GM19025 (cell line): ENCODE results near the gene CD9.
"Not testable (repeated sequence)": the region's sequence is repeated elsewhere in the genome, so short reads cannot be mapped to it uniquely, and the experiment has no call there.

Experiments
- ATAC-seq: cut with Tn5 transposase; IDR thresholded peaks from one replicate; pipeline ENCODE4 v1.9.1; 2021; ENCODE audit warnings: mild to moderate bottlenecking, low read depth, moderate library complexity; ENCODE audit not compliant: unreplicated experiment

The CD9 gene

DNA sequence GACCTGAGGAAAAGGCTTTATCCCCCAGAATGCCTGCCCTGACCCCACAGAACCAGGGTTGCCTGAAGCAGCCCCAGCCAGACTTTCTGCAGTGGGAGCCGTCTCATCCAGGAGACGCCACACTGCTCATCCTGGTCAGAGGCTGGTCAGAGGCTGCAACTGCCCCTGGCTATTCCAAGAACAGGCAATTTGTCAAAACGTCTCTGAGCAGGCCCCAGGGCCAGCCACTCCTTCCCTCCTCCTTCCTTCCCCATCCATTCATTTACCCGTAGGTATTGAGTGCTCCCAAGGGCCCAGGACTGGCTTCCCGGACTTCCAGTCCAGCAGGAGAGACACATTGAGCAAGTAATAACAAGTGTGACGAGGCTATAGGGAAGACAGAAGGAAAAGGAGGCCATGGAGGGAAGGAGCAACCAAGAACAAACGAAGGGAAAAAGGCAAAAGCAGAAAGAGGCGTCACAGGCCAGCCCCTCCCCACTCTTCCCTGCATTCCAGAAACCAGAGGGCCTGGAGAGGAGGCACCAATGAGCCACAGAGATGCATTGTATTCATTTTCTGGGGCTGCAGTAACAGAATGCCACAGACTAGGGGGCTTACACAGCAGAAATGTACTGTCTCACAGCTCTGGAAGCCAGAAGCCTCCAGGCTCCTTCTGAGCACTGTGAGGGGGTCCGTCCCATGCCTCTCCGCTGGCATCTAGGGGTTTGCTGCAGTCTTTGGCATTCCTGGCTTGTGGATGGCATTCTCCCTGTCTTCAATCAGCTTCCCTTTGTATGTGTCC is 21.0 kb upstream of the CD9 start:
- no peak for ATAC-seq

GRCh38 chr12:6180268-6181051 is 19.7 kb upstream of the CD9 start:
- no peak for ATAC-seq

GRCh38 chr12:6181166-6181565 is 19.0 kb upstream of the CD9 start:
- ATAC-seq = no peak

DNA sequence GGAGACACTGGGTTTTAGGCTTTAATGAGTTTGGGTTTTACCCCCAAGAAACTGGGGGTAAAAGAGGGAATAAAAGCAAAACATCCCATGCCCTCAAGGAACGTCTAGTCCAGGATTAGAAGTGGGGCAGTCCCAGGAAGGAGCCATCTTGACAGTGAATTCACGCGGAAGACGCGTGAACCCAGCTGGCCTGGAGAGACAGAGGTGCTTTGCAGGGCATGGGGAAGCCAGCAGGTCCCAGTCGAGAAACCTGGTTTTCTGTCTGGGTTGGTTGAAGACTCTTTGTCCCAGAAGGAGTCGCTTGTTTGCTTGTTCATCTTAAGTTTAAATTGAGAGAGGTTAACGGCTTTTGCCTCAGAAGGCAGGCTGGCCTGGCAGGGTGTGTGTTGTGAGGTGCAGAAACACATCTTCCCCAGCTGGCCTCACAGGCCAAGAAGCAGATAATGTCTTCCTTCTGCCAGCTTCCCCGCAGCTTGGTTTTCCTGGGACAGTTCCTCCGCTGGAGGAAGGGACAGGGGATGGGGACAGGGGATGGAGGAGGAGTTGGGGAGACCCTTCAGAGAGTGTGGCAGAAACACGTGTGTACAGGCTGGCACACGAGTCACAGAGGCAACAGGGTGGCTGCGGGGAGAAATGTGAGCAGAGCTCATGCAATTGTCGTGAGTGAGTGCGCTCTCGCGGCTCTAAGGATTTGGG is 18.5 kb upstream of the CD9 start:
- ATAC-seq = no peak

DNA sequence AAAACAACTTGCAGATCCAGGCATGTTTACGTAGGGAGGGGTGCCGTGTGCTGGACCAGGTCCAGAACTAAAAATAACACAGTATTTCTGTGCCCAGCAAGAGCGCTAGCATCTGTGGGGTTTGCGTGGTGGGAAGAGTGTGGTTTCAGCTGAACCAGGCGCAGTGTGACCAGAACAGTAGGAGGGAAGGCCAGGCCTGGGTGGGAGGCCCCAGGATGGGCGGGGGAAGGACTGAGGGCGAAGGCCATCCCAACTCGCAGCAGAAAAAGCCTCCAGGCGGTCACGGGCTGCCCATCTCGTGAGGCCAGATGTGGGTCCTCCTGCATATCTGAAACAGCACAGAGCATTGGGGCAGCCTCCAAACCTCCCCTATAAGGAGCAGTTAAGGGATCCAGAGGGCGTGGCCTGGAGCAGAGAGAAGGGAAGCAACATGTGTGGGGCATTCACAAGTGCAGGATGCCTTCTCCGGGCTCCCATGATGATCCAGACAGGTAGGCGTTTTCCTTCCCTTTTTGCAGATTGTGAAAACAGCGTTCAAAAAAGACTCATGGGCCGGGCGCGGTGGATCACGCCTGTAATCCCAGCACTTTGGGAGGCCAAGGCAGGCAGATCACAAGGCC is 17.8 kb upstream of the CD9 start:
- ATAC-seq = no peak

- ATAC-seq = no peak
These were observed 16.3 kb upstream of the CD9 start for GRCh38 chr12:6183689-6184428.

DNA sequence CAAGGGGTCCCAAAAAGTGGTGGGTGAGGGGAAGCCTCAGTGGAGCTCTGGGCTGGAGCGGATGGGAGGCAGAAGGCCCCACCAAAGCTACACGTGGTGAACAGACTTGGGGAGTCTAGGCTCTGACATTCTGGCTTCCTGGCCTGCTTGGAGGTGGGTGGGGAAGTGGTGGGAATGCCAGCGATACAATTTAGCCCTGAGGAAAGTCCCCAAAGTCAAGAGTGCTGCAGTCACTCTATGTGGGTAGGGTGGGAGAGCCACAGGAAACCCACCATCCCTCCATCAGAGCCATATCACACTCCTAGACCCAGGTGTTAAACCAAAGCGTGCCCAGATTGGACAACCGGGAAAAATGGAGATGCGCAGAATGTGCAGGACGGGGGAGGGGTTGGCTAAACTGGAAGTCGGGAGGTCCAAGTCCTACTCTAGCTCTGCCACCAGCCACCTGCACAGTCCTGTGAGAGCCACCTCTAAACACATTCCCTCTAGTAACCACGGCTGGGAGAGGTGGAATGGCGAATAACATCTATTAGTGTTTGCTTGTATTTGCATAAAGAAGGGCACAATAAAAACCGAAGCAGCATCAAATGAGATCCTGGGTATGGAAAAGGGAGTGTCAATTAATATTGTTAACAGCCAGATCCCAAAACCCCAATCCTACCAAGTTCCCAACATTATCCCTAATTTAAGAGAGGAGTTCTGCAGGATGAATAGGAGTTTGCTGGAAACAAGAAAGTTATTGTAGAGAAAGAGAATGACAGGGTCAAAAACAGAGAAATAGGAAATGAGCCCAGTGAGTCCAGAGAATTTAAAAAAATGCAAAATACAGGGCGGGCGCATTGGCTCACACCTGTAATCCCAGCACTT is 14.0 kb upstream of the CD9 start:
- no peak for ATAC-seq

DNA sequence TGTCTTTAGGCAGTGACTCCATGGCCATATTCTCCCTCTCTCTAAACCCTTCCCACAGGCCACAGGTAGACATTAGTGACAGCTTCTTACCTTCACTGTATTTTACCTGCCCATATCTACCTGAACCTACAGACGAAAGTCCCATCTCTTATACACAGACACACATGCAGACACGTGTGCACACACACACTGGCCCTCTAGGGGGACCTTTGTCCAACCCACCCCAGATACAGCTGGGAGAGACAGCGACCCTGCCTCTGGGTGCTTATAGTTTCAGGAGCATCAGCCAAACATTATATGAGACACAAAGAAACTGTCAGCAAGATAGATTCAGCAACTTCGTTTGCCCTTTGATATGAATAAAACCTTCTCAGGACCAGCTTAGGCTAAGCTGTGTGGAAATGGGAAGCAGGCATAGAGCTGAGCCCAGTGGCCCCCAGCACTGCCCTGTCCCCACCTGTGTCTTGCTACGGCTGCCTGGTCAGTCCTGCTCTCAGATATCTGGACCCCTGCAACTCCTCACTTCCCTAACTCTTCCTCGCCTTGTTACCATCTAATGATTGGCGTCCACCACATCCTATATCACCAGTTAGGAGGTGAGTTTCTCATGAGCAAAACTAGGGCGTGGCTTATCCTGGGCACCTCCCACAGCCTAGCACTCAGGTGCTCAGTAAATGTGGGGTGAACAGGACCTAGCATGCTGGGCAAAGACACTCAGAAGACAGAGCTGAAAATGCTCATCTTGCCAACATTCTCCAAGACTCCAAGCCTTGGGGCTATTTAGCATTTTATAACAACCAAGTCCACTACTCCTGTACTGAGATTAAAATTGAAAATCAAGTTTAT is 12.0 kb upstream of the CD9 start:
- no peak for ATAC-seq

DNA sequence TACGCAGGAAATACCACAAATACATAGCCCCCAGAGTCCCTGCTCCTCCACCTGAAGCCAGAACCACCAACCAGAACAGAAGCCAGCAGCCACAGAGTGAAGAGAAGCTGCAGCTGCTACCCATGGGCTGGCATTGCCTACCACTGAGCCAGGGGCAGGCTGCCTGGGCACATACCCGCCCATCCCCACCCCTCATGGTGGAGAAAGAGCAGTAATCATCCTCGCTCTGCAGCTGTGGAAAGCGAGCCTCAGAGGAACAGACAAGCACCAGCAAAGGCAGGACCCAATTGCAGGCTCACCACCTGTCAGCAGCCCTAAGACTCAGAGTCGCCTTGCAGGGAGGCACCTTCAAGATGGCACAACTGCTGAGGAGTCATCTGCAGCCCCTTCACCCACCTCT is 11.2 kb upstream of the CD9 start:
- ATAC-seq = no peak

DNA sequence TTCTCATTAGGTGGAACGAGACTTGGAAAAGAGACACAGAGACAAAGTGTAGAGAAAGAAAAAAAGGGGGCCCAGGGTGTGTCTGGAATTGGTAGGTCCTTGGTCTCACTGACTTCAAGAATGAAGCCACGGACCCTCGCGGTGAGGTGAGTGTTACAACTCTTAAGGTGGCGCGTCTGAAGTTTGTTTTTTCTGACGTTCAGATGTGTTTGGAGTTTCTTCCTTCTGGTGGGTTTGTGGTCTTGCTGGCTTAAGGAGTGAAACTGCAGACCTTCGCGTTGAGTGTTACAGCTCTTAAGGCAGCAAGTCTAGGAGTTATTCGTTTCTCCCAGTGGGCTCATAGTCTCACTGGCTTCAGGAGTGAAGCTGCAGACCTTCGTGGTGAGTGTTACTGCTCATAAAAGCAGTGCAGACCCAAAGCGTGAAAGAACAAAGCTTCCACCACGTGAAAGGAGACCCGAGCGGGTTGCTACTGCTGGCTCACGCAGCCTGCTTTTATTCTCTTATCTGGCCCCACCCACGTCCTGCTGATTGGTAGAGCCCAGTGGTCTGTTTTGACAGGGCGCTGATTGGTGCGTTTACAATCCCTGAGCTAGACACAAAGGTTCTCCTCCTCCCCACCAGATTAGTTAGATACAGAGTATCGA is 10.1 kb upstream of the CD9 start:
- ATAC-seq = not testable (repeated sequence)

GRCh38 chr12:6190767-6191530 is 9.3 kb upstream of the CD9 start:
- ATAC-seq = not testable (repeated sequence)

DNA sequence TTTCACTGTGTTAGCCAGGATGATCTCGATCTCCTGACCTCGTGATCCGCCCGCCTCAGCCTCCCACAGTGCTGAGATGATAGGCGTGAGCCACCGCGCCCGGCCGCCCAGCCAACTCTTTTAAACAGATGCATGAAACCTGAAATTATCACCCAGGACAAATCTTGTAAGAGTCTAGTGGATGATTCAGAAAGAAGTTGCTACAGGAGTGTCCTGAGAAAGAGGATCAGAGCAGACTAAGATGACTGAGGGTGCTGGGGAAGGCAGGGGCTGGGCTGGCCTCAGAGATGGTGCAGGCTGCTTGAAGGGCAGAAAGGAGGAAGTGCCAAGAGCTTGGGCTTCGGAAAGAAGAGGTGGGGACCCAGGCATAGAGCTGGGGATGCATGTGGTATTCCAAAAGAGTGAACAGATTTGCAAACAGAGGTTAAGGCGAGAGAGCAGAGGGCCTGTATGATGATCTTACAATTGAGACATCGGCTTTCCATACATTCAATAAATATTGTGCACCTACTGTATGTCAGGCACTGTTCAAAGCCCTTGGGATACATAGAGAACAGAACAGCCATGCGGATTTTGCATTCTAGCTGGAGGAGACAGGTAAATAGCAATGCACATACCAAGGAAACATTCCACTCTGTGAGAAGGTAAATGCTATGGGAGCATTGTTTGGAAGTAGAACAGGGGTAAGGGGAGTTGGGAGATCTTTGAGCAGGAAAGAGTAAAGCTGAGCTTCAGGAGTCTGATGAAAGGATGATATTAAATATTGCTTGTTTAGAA is 7.4 kb upstream of the CD9 start:
- ATAC-seq = no peak

- ATAC-seq = no peak
These were observed 6.1 kb upstream of the CD9 start for GRCh38 chr12:6193853-6194815.

- ATAC-seq = no peak
These were observed 4.3 kb upstream of the CD9 start for GRCh38 chr12:6195665-6196535.
